Osteoblast (primary cell): Measurements from ENCODE around the gene STUM. TPM values are rescaled to one million over a fixed set of nuclear protein-coding genes. Genes with fewer than 3 reads are reported as not detected.

ENCODE experiments used
- total RNA-seq: library from RNA; depleted of rRNA; stranded (reverse); fragments of >200 nt; gene quantifications from 2 replicates; pipeline ENCODE4 v1.2.3, GENCODE V29; 2012

Gene STUM
- total RNA-seq, 1 donor = under 0.01 TPM

Other genes with a start within 250 kb of the STUM start
- 2.5 and 3.2 TPM in 2 replicates for gene LIN9, start 239.6 kb upstream of the STUM start, total RNA-seq
- 38.6 and 51.0 TPM in 2 replicates for gene PARP1, start 140.7 kb upstream of the STUM start, total RNA-seq
- 6.2 and 7.1 TPM in 2 replicates for gene ITPKB, start 190.5 kb downstream of the STUM start, total RNA-seq